GM23338 (cell line): Measurements from ENCODE around the gene ATF1. TPM values are rescaled to one million over a fixed set of nuclear protein-coding genes. Genes with fewer than 3 reads are reported as not detected.

Experiments used
- ATAC-seq: fragments of 200-7000 bp; cut with Tn5 transposase; 3 replicates; pipeline ENCODE4 v1.9.1; 2020
- DNase-seq: peaks from one replicate; pipeline ENCODE4 v3.0.0-alpha.2; 2015; ENCODE audit warnings: low spot score
- H2AFZ ChIP-seq: fragments of 200-600 bp; sonication (generic); 2 replicates; pipeline ENCODE4 v1.8.0; 2016; ENCODE audit warnings: antibody characterized with exemption, mild to moderate bottlenecking, moderate library complexity
- H3F3A ChIP-seq: fragments of 200-600 bp; sonication (generic); replicated peaks from 2 replicates; pipeline ENCODE4 v1.8.0; 2017; ENCODE audit warnings: antibody characterized with exemption, mixed run types, low read depth
- H3K27ac ChIP-seq: fragments of 200-600 bp; sonication (generic); 2 replicates; pipeline ENCODE4 v1.6.1; 2016; ENCODE audit warnings: low read depth
- H3K27me3 ChIP-seq: fragments of 200-600 bp; sonication (generic); 2 replicates; pipeline ENCODE4 v1.8.0; 2016; ENCODE audit warnings: mild to moderate bottlenecking, mixed run types, moderate library complexity; ENCODE audit not compliant: insufficient read depth
- H3K36me3 ChIP-seq: fragments of 200-600 bp; sonication (generic); 2 replicates; pipeline ENCODE4 v1.8.0; 2016; ENCODE audit warnings: mild to moderate bottlenecking; ENCODE audit not compliant: insufficient read depth
- H3K4me1 ChIP-seq: fragments of 200-600 bp; sonication (generic); 2 replicates; pipeline ENCODE4 v1.8.0; 2016; ENCODE audit warnings: mild to moderate bottlenecking, moderate library complexity; ENCODE audit not compliant: insufficient read depth
- H3K4me2 ChIP-seq: fragments of 200-600 bp; sonication (generic); 2 replicates; pipeline ENCODE4 v1.7.1; 2017; ENCODE audit warnings: mixed run types
- H3K4me3 ChIP-seq: fragments of 200-600 bp; sonication (generic); 2 replicates; pipeline ENCODE4 v1.6.1; 2016; ENCODE audit warnings: mixed run types
- H3K79me2 ChIP-seq: fragments of 200-600 bp; sonication (generic); replicated peaks from 2 replicates; pipeline ENCODE4 v1.8.0; 2017; ENCODE audit warnings: mild to moderate bottlenecking; ENCODE audit not compliant: insufficient read depth
- H3K9me2 ChIP-seq: fragments of 200-600 bp; sonication (generic); 2 replicates; pipeline ENCODE4 v1.8.0; 2017; ENCODE audit not compliant: insufficient read depth
- H4K20me1 ChIP-seq: fragments of 200-600 bp; sonication (generic); replicated peaks from 2 replicates; pipeline ENCODE4 v1.8.0; 2017; ENCODE audit warnings: mild to moderate bottlenecking; ENCODE audit not compliant: insufficient read depth
- H3K27ac Mint-ChIP-seq: 2 replicates; pipeline ENCODE4 v1.8.0; 2020; ENCODE audit warnings: inconsistent platforms, mild to moderate bottlenecking, moderate library complexity, mixed read lengths
- H3K27me3 Mint-ChIP-seq: 3 replicates; pipeline ENCODE4 v1.8.0; 2022; ENCODE audit warnings: low read depth, mild to moderate bottlenecking, moderate library complexity, mixed read lengths, inconsistent platforms; ENCODE audit not compliant: insufficient read depth, poor library complexity
- H3K36me3 Mint-ChIP-seq: 3 replicates; pipeline ENCODE4 v1.8.0; 2021; ENCODE audit warnings: low read depth, mild to moderate bottlenecking, inconsistent platforms, moderate library complexity, mixed read lengths
- H3K4me1 Mint-ChIP-seq: 3 replicates; pipeline ENCODE4 v1.8.0; 2020; ENCODE audit warnings: mild to moderate bottlenecking, inconsistent platforms, mixed read lengths
- H3K4me3 Mint-ChIP-seq: 3 replicates; pipeline ENCODE4 v1.8.0; 2021; ENCODE audit warnings: moderate library complexity, mild to moderate bottlenecking, inconsistent platforms, mixed read lengths
- H3K9me3 Mint-ChIP-seq: 3 replicates; pipeline ENCODE4 v1.8.0; 2020; ENCODE audit warnings: moderate library complexity, mild to moderate bottlenecking, inconsistent platforms, mixed read lengths
- CREB1 ChIP-seq: fragments of 250-450 bp; sonication (Bioruptor Pico); IDR thresholded peaks from 2 replicates; pipeline ENCODE4 v1.5.0; 2020; ENCODE audit warnings: low read depth, mild to moderate bottlenecking, moderate library complexity
- EZH2 ChIP-seq: fragments of 200-600 bp; sonication (generic); IDR thresholded peaks from one replicate; pipeline ENCODE4 v1.8.0; 2017; ENCODE audit warnings: antibody characterized with exemption, mild to moderate bottlenecking, low read depth; ENCODE audit not compliant: unreplicated experiment
- EZH2phosphoT487 ChIP-seq: fragments of 200-600 bp; sonication (generic); IDR thresholded peaks from one replicate; pipeline ENCODE4 v1.8.1; 2018; ENCODE audit warnings: antibody characterized with exemption; ENCODE audit not compliant: unreplicated experiment
- JUNB ChIP-seq: IDR thresholded peaks from one replicate; pipeline ENCODE4 v1.6.1; 2016; ENCODE audit warnings: antibody characterized with exemption; ENCODE audit not compliant: unreplicated experiment
- NANOG ChIP-seq: IDR thresholded peaks from 2 replicates; pipeline ENCODE4 v1.6.1; 2016; ENCODE audit warnings: antibody characterized with exemption, borderline replicate concordance
- POLR2AphosphoS5 ChIP-seq: IDR thresholded peaks from 2 replicates; pipeline ENCODE4 v1.6.1; 2016; ENCODE audit warnings: antibody characterized with exemption, low read depth
- STAT1 ChIP-seq: IDR thresholded peaks from one replicate; pipeline ENCODE4 v1.6.1; 2016; ENCODE audit warnings: antibody characterized with exemption; ENCODE audit not compliant: unreplicated experiment
- ZNF114 ChIP-seq: fragments of 250-450 bp; sonication (Bioruptor Pico); IDR thresholded peaks from 2 replicates; pipeline ENCODE4 v1.5.0; 2020; ENCODE audit warnings: mild to moderate bottlenecking, moderate library complexity
- ZNF331 ChIP-seq: fragments of 250-450 bp; sonication (Bioruptor Pico); IDR thresholded peaks from 2 replicates; pipeline ENCODE4 v1.5.0; 2020; ENCODE audit warnings: low read depth, mild to moderate bottlenecking, moderate library complexity
- polyA plus RNA-seq: library from polyadenylated mRNA; unstranded; fragments of >200 nt; fragmentation: Nextera tagmentation; extraction: Ambion mirVana; gene quantifications from 2 replicates; pipeline ENCODE4 v1.2.1, GENCODE V29; 2016
- total RNA-seq: library from RNA; depleted of rRNA; stranded (reverse); fragments of >200 nt; shearing (Covaris generic); gene quantifications from 2 replicates; pipeline ENCODE4 v1.2.3, GENCODE V29; 2014
- TF ChIP-seq, protein P1 (sequence below): fragments of 250-450 bp; sonication (Bioruptor Pico); IDR thresholded peaks from 2 replicates; pipeline ENCODE4 v1.5.0; 2020; ENCODE audit warnings: mild to moderate bottlenecking, moderate library complexity
- TF ChIP-seq, protein P2 (sequence below): IDR thresholded peaks from one replicate; pipeline ENCODE4 v1.6.1; 2018; ENCODE audit warnings: antibody characterized with exemption; ENCODE audit not compliant: unreplicated experiment
- TF ChIP-seq, protein P3 (sequence below), 2 experiments: fragments of 200-600 bp in 1 of 2; sonication (generic) in 1 of 2; conservative IDR thresholded peaks; 2 replicates each; pipeline versions ENCODE4 v1.5.1 to v1.6.1; 2016 to 2017; ENCODE audit warnings: antibody characterized with exemption in 2 of 2, low read depth in 2 of 2, mild to moderate bottlenecking in 2 of 2, moderate library complexity in 1 of 2
- TF ChIP-seq, protein P4 (sequence below): IDR thresholded peaks from 2 replicates; pipeline ENCODE4 v1.6.1; 2016; ENCODE audit warnings: antibody characterized with exemption

Gene ATF1
- total and polyA plus RNA-seq, 2 experiments from 2014 or later = 17.5 to 22.7 TPM

- no peaks in the 10 kb centered on the region for H3F3A ChIP-seq
- peaks cover 3% of the 10 kb centered on the region for H3K27me3 Mint-ChIP-seq
- H3K4me1 ChIP-seq = peaks cover 11% of the 10 kb centered on the region
- H3K27me3 ChIP-seq = no peaks in the 10 kb centered on the region
- no peaks in the 10 kb centered on the region for H3K4me1 Mint-ChIP-seq
- peaks cover 6% of the 10 kb centered on the region; the same call in 1 of the 2 replicates for H3K9me2 ChIP-seq
- DNase-seq (no peak), ATAC-seq (no peak)
- no peak overlapping the region for H3K4me3 ChIP-seq
- no peak overlapping the region for H3K27ac Mint-ChIP-seq
- no peak overlapping the region for H3K4me2 ChIP-seq
- no peak overlapping the region for H2AFZ ChIP-seq
- H3K4me3 Mint-ChIP-seq = no peak overlapping the region
- H3K79me2 ChIP-seq = no peaks in the 10 kb centered on the region
- peaks cover 25% of the 10 kb centered on the region for H3K9me3 Mint-ChIP-seq
- TF ChIP-seq ZNF114 (CRISPR knock-in tag) (no peak), JUNB (no peak), POLR2AphosphoS5 (no peak), STAT1 (no peak), CREB1 (CRISPR knock-in tag) (no peak), ZNF331 (no peak), EZH2phosphoT487 (no peak), NANOG (no peak), EZH2 (no peak)
- TF ChIP-seq, protein P1, sequence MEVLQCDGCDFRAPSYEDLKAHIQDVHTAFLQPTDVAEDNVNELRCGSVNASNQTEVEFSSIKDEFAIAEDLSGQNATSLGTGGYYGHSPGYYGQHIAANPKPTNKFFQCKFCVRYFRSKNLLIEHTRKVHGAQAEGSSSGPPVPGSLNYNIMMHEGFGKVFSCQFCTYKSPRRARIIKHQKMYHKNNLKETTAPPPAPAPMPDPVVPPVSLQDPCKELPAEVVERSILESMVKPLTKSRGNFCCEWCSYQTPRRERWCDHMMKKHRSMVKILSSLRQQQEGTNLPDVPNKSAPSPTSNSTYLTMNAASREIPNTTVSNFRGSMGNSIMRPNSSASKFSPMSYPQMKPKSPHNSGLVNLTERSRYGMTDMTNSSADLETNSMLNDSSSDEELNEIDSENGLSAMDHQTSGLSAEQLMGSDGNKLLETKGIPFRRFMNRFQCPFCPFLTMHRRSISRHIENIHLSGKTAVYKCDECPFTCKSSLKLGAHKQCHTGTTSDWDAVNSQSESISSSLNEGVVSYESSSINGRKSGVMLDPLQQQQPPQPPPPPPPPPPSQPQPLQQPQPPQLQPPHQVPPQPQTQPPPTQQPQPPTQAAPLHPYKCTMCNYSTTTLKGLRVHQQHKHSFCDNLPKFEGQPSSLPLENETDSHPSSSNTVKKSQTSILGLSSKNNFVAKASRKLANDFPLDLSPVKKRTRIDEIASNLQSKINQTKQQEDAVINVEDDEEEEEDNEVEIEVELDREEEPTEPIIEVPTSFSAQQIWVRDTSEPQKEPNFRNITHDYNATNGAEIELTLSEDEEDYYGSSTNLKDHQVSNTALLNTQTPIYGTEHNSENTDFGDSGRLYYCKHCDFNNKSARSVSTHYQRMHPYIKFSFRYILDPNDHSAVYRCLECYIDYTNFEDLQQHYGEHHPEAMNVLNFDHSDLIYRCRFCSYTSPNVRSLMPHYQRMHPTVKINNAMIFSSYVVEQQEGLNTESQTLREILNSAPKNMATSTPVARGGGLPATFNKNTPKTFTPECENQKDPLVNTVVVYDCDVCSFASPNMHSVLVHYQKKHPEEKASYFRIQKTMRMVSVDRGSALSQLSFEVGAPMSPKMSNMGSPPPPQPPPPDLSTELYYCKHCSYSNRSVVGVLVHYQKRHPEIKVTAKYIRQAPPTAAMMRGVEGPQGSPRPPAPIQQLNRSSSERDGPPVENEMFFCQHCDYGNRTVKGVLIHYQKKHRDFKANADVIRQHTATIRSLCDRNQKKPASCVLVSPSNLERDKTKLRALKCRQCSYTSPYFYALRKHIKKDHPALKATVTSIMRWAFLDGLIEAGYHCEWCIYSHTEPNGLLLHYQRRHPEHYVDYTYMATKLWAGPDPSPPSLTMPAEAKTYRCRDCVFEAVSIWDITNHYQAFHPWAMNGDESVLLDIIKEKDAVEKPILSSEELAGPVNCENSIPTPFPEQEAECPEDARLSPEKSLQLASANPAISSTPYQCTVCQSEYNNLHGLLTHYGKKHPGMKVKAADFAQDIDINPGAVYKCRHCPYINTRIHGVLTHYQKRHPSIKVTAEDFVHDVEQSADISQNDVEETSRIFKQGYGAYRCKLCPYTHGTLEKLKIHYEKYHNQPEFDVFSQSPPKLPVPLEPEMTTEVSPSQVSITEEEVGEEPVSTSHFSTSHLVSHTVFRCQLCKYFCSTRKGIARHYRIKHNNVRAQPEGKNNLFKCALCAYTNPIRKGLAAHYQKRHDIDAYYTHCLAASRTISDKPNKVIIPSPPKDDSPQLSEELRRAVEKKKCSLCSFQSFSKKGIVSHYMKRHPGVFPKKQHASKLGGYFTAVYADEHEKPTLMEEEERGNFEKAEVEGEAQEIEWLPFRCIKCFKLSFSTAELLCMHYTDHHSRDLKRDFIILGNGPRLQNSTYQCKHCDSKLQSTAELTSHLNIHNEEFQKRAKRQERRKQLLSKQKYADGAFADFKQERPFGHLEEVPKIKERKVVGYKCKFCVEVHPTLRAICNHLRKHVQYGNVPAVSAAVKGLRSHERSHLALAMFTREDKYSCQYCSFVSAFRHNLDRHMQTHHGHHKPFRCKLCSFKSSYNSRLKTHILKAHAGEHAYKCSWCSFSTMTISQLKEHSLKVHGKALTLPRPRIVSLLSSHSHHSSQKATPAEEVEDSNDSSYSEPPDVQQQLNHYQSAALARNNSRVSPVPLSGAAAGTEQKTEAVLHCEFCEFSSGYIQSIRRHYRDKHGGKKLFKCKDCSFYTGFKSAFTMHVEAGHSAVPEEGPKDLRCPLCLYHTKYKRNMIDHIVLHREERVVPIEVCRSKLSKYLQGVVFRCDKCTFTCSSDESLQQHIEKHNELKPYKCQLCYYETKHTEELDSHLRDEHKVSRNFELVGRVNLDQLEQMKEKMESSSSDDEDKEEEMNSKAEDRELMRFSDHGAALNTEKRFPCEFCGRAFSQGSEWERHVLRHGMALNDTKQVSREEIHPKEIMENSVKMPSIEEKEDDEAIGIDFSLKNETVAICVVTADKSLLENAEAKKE = no peak
- TF ChIP-seq, protein P2, sequence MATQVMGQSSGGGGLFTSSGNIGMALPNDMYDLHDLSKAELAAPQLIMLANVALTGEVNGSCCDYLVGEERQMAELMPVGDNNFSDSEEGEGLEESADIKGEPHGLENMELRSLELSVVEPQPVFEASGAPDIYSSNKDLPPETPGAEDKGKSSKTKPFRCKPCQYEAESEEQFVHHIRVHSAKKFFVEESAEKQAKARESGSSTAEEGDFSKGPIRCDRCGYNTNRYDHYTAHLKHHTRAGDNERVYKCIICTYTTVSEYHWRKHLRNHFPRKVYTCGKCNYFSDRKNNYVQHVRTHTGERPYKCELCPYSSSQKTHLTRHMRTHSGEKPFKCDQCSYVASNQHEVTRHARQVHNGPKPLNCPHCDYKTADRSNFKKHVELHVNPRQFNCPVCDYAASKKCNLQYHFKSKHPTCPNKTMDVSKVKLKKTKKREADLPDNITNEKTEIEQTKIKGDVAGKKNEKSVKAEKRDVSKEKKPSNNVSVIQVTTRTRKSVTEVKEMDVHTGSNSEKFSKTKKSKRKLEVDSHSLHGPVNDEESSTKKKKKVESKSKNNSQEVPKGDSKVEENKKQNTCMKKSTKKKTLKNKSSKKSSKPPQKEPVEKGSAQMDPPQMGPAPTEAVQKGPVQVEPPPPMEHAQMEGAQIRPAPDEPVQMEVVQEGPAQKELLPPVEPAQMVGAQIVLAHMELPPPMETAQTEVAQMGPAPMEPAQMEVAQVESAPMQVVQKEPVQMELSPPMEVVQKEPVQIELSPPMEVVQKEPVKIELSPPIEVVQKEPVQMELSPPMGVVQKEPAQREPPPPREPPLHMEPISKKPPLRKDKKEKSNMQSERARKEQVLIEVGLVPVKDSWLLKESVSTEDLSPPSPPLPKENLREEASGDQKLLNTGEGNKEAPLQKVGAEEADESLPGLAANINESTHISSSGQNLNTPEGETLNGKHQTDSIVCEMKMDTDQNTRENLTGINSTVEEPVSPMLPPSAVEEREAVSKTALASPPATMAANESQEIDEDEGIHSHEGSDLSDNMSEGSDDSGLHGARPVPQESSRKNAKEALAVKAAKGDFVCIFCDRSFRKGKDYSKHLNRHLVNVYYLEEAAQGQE = no peak
- TF ChIP-seq, protein P3, sequence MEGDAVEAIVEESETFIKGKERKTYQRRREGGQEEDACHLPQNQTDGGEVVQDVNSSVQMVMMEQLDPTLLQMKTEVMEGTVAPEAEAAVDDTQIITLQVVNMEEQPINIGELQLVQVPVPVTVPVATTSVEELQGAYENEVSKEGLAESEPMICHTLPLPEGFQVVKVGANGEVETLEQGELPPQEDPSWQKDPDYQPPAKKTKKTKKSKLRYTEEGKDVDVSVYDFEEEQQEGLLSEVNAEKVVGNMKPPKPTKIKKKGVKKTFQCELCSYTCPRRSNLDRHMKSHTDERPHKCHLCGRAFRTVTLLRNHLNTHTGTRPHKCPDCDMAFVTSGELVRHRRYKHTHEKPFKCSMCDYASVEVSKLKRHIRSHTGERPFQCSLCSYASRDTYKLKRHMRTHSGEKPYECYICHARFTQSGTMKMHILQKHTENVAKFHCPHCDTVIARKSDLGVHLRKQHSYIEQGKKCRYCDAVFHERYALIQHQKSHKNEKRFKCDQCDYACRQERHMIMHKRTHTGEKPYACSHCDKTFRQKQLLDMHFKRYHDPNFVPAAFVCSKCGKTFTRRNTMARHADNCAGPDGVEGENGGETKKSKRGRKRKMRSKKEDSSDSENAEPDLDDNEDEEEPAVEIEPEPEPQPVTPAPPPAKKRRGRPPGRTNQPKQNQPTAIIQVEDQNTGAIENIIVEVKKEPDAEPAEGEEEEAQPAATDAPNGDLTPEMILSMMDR (conservative IDR thresholded peaks at IDR 0.05; ENCODE audit: low read depth in 2 of 2) = no peak
- TF ChIP-seq, protein P4, sequence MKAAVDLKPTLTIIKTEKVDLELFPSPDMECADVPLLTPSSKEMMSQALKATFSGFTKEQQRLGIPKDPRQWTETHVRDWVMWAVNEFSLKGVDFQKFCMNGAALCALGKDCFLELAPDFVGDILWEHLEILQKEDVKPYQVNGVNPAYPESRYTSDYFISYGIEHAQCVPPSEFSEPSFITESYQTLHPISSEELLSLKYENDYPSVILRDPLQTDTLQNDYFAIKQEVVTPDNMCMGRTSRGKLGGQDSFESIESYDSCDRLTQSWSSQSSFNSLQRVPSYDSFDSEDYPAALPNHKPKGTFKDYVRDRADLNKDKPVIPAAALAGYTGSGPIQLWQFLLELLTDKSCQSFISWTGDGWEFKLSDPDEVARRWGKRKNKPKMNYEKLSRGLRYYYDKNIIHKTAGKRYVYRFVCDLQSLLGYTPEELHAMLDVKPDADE = no peak
- no peaks in the 10 kb centered on the region for H4K20me1 ChIP-seq
- no peak overlapping the region for H3K27ac ChIP-seq
- no peaks in the 10 kb centered on the region for H3K36me3 ChIP-seq
- peaks cover 22% of the 10 kb centered on the region for H3K36me3 Mint-ChIP-seq
Observed at GRCh38 chr12:50839042-50839441, 75.1 kb downstream of the ATF1 start.
